Measurements from ENCODE around the gene TOR2A. TPM values are rescaled to one million over a fixed set of nuclear protein-coding genes. Genes with fewer than 3 reads are reported as not detected.
"Not testable (repeated sequence)": the region's sequence is repeated elsewhere in the genome, so short reads cannot be mapped to it uniquely, and the experiment has no call there.

Gene TOR2A
- 11.5 TPM for polyA plus RNA-seq (2013, experiment 1 of 2)
- polyA plus RNA-seq (2013, experiment 2 of 2), result 12.2 TPM

- Histone ChIP-seq H3K36me3 (ENCODE audit: control insufficient read depth, insufficient read depth, low read length) (no peaks in the 10 kb centered on the region), H3K4ac (ENCODE audit: low read depth, low read length) (no peak within 1 kb of the TSS), H3K79me2 (ENCODE audit: control insufficient read depth, insufficient read depth, low read length) (no peaks in the 10 kb centered on the region), H3K4me1 (ENCODE audit: control insufficient read depth, low read depth, low read length) (no peaks in the 10 kb centered on the region), H2BK120ac (ENCODE audit: low read depth, low read length) (peak within 1 kb of the TSS; percentile 19), H3K4me2 (ENCODE audit: low read length) (peak within 1 kb of the TSS; percentile 83), H2BK15ac (replicated peaks; ENCODE audit: low read depth) (no peak within 1 kb of the TSS), H3K9ac (ENCODE audit: low read length) (peak within 1 kb of the TSS; percentile 92), H3K27me3 (ENCODE audit: insufficient read depth, low read length, poor library complexity) (no peaks in the 10 kb centered on the region), H3K18ac (ENCODE audit: low read length) (peak within 1 kb of the TSS; percentile 42), H2BK5ac (ENCODE audit: low read length) (peak within 1 kb of the TSS; percentile 67), H4K5ac (ENCODE audit: low read length) (no peak within 1 kb of the TSS), H3K79me1 (ENCODE audit: low read length) (no peaks in the 10 kb centered on the region), H3K27ac (ENCODE audit: low read depth, low read length) (peak within 1 kb of the TSS; percentile 65), H4K8ac (ENCODE audit: low read depth, low read length) (no peak within 1 kb of the TSS), H2AK5ac (ENCODE audit: low read length) (peak within 1 kb of the TSS; percentile 29), H3K56ac (ENCODE audit: low read length) (peak within 1 kb of the TSS; percentile 97), H3K23ac (ENCODE audit: low read length) (no peak within 1 kb of the TSS), H3K4me3 (ENCODE audit: low read length) (peak within 1 kb of the TSS; percentile 59)
- DNase-seq, result peak; percentile 99
- no CpG with 5 or more reads among the region's 76 CpGs for WGBS (ENCODE audit: extremely low coverage, insufficient coverage, low lambda C conversion rate)
Observed at GRCh38 chr9:127734747-127735529, at the start of gene TOR2A. Gene TOR2A (minus strand): TSS chr9:127735294. CDS start chr9:127735270, 24 bp downstream.

GRCh38 chr9:127783111-127784008 is 48.3 kb upstream of the TOR2A start:
- Histone ChIP-seq H3K4me1 (ENCODE audit: control insufficient read depth, low read depth, low read length) (peaks cover 3% of the 10 kb centered on the region), H2BK120ac (ENCODE audit: low read depth, low read length) (no peak overlapping the region), H4K8ac (ENCODE audit: low read depth, low read length) (no peak overlapping the region), H4K5ac (ENCODE audit: low read length) (no peak overlapping the region), H3K18ac (ENCODE audit: low read length) (no peak overlapping the region), H2AK5ac (ENCODE audit: low read length) (no peak overlapping the region), H3K36me3 (ENCODE audit: control insufficient read depth, insufficient read depth, low read length) (peaks cover 13% of the 10 kb centered on the region), H3K27me3 (ENCODE audit: insufficient read depth, low read length, poor library complexity) (no peaks in the 10 kb centered on the region), H3K56ac (ENCODE audit: low read length) (no peak overlapping the region), H3K79me1 (ENCODE audit: low read length) (peaks cover 11% of the 10 kb centered on the region), H3K4me3 (ENCODE audit: low read length) (no peak overlapping the region), H3K23ac (ENCODE audit: low read length) (no peak overlapping the region), H2BK15ac (replicated peaks; ENCODE audit: low read depth) (no peak overlapping the region), H3K27ac (ENCODE audit: low read depth, low read length) (no peak overlapping the region), H3K79me2 (ENCODE audit: control insufficient read depth, insufficient read depth, low read length) (peaks cover 17% of the 10 kb centered on the region), H2BK5ac (ENCODE audit: low read length) (no peak overlapping the region), H3K4ac (ENCODE audit: low read depth, low read length) (no peak overlapping the region), H3K4me2 (ENCODE audit: low read length) (no peak overlapping the region), H3K9ac (ENCODE audit: low read length) (no peak overlapping the region)
- no CpG with 5 or more reads among the region's 20 CpGs for WGBS (ENCODE audit: extremely low coverage, insufficient coverage, low lambda C conversion rate)
- DNase-seq, result no peak

- H2BK15ac ChIP-seq (replicated peaks; ENCODE audit: low read depth), result no peak overlapping the region
- no peak for DNase-seq
Observed at GRCh38 chr9:127781806-127782205, 46.7 kb upstream of the TOR2A start.

GRCh38 chr9:127780909-127781308 is 45.8 kb upstream of the TOR2A start:
- H2BK5ac ChIP-seq (ENCODE audit: low read length); H4K5ac ChIP-seq (ENCODE audit: low read length); H3K4me3 ChIP-seq (ENCODE audit: low read length); H2BK120ac ChIP-seq (ENCODE audit: low read depth, low read length); H3K27me3 ChIP-seq (ENCODE audit: insufficient read depth, low read length, poor library complexity); H3K36me3 ChIP-seq (ENCODE audit: control insufficient read depth, insufficient read depth, low read length); H4K8ac ChIP-seq (ENCODE audit: low read depth, low read length); H3K4me1 ChIP-seq (ENCODE audit: control insufficient read depth, low read depth, low read length); H3K56ac ChIP-seq (ENCODE audit: low read length); H3K4me2 ChIP-seq (ENCODE audit: low read length); H2BK15ac ChIP-seq (replicated peaks; ENCODE audit: low read depth); H2AK5ac ChIP-seq (ENCODE audit: low read length); H3K9ac ChIP-seq (ENCODE audit: low read length); H3K79me2 ChIP-seq (ENCODE audit: control insufficient read depth, insufficient read depth, low read length); H3K79me1 ChIP-seq (ENCODE audit: low read length); H3K27ac ChIP-seq (ENCODE audit: low read depth, low read length); H3K23ac ChIP-seq (ENCODE audit: low read length); DNase-seq; H3K4ac ChIP-seq (ENCODE audit: low read depth, low read length); H3K18ac ChIP-seq (ENCODE audit: low read length): not testable (repeated sequence)
- WGBS (ENCODE audit: extremely low coverage, insufficient coverage, low lambda C conversion rate), result no CpG with 5 or more reads among the region's 9 CpGs

More at GRCh38 chr9:127781806-127782205, 46.7 kb upstream of the TOR2A start:
- Histone ChIP-seq H4K5ac (ENCODE audit: low read length) (no peak overlapping the region), H3K18ac (ENCODE audit: low read length) (no peak overlapping the region), H2AK5ac (ENCODE audit: low read length) (no peak overlapping the region), H3K23ac (ENCODE audit: low read length) (no peak overlapping the region), H3K36me3 (ENCODE audit: control insufficient read depth, insufficient read depth, low read length) (no peaks in the 10 kb centered on the region), H3K79me1 (ENCODE audit: low read length) (no peaks in the 10 kb centered on the region), H4K8ac (ENCODE audit: low read depth, low read length) (no peak overlapping the region), H2BK120ac (ENCODE audit: low read depth, low read length) (no peak overlapping the region), H3K27me3 (ENCODE audit: insufficient read depth, low read length, poor library complexity) (no peaks in the 10 kb centered on the region), H2BK5ac (ENCODE audit: low read length) (no peak overlapping the region), H3K4me3 (ENCODE audit: low read length) (no peak overlapping the region), H3K4me1 (ENCODE audit: control insufficient read depth, low read depth, low read length) (no peaks in the 10 kb centered on the region), H3K4me2 (ENCODE audit: low read length) (no peak overlapping the region), H3K56ac (ENCODE audit: low read length) (no peak overlapping the region), H3K79me2 (ENCODE audit: control insufficient read depth, insufficient read depth, low read length) (peaks cover 2% of the 10 kb centered on the region), H3K4ac (ENCODE audit: low read depth, low read length) (no peak overlapping the region), H3K9ac (ENCODE audit: low read length) (no peak overlapping the region), H3K27ac (ENCODE audit: low read depth, low read length) (no peak overlapping the region)
- WGBS (ENCODE audit: extremely low coverage, insufficient coverage, low lambda C conversion rate), result no CpG with 5 or more reads among the region's 4 CpGs

GRCh38 chr9:127780126-127780885 is 45.2 kb upstream of the TOR2A start:
- no peak overlapping the region for H3K4me3 ChIP-seq (ENCODE audit: low read length)
- H2AK5ac ChIP-seq (ENCODE audit: low read length), result no peak overlapping the region
- H3K4me1 ChIP-seq (ENCODE audit: control insufficient read depth, low read depth, low read length), result no peaks in the 10 kb centered on the region
- no peak overlapping the region for H4K5ac ChIP-seq (ENCODE audit: low read length)
- no peak overlapping the region for H2BK120ac ChIP-seq (ENCODE audit: low read depth, low read length)
- DNase-seq, result no peak
- no peak overlapping the region for H3K23ac ChIP-seq (ENCODE audit: low read length)
- H3K36me3 ChIP-seq (ENCODE audit: control insufficient read depth, insufficient read depth, low read length), result no peaks in the 10 kb centered on the region
- H2BK5ac ChIP-seq (ENCODE audit: low read length), result no peak overlapping the region
- no peak overlapping the region for H3K9ac ChIP-seq (ENCODE audit: low read length)
- no peak overlapping the region for H3K4ac ChIP-seq (ENCODE audit: low read depth, low read length)
- no peaks in the 10 kb centered on the region for H3K79me1 ChIP-seq (ENCODE audit: low read length)
- H3K56ac ChIP-seq (ENCODE audit: low read length), result no peak overlapping the region
- no peak overlapping the region for H4K8ac ChIP-seq (ENCODE audit: low read depth, low read length)
- no CpG with 5 or more reads among the region's 20 CpGs for WGBS (ENCODE audit: extremely low coverage, insufficient coverage, low lambda C conversion rate)
- H3K79me2 ChIP-seq (ENCODE audit: control insufficient read depth, insufficient read depth, low read length), result no peaks in the 10 kb centered on the region
- H3K18ac ChIP-seq (ENCODE audit: low read length), result no peak overlapping the region
- H3K27me3 ChIP-seq (ENCODE audit: insufficient read depth, low read length, poor library complexity), result no peaks in the 10 kb centered on the region
- H2BK15ac ChIP-seq (replicated peaks; ENCODE audit: low read depth), result no peak overlapping the region
- H3K27ac ChIP-seq (ENCODE audit: low read depth, low read length), result no peak overlapping the region
- no peak overlapping the region for H3K4me2 ChIP-seq (ENCODE audit: low read length)
